Erythroblast (primary cell): ENCODE measurements around the gene PIEZO2.

ENCODE experiments used
- GATA1 ChIP-seq: IDR thresholded peaks from 2 replicates; pipeline ENCODE4 v1.6.1; 2011; ENCODE audit warnings: low read depth, mild to moderate bottlenecking, control low read depth, low read length, moderate library complexity
- POLR2A ChIP-seq: IDR thresholded peaks from 2 replicates; pipeline ENCODE4 v1.6.1; 2011; ENCODE audit warnings: mild to moderate bottlenecking, low read length

DNA sequence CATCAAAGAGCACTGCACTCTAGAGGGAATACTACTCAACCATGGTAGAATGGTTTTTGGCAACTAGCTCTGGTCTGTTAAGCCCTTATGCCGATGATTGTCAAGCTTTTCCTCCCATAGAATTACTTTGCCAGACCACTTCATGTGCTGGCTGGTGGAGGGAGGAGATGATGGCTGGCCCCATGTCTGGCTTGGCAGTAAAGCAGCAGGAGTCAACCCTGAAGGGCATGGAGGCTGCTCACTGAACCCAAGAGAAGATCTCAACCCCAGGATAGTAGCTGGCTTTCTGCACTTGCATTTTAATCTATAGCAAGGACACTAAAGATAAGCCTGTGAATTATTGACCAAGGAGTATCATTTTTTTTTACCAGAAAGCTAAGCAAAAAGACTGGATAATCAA, 309.9 kb downstream of the PIEZO2 start:
- TF ChIP-seq POLR2A (no peak), GATA1 (no peak)
